GM13977 (cell line): Measurements from ENCODE around the gene RNFT2.

Experiments used
- DNase-seq: peaks from one replicate; pipeline ENCODE4 v3.0.0; 2012; ENCODE audit warnings: low spot score
- CTCF ChIP-seq: IDR thresholded peaks from 2 replicates; pipeline ENCODE4 v1.5.1; 2012; ENCODE audit warnings: mild to moderate bottlenecking, control low read depth; ENCODE audit not compliant: insufficient read depth; ENCODE audit errors: extremely low read depth, missing control alignments
- in situ Hi-C: fragments of 300-500 bp; cut with MboI; formaldehyde crosslinking; loops from one replicate; pipeline ENCODE4 v1.12.0; 2022; ENCODE audit warnings: low sequenced_read_pairs, low pct_unique_long_range_greater_than_20kb, mixed read lengths, inconsistent platforms; ENCODE audit not compliant: unreplicated experiment

Gene RNFT2

DNA sequence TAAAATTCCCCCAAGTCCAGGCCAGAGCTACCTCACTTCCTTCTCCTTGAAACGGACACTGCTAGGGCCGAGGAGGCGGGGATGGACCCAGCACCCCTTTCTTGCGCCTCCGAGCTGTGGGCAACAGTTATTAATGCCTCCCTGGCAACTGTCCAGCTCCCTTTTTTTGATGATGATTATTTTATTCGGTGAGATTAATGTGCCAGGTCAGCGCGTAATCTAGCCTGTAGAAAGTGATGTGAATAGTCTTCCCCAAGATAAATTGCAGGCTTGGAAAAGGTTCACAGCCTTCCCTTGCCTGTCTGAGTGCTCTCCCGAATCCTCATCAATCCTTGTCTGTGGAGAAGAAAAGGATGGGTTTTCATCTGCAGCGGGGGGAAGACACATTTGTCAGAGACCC lies 54.3 kb downstream of the RNFT2 start:
- no peak for DNase-seq
- no peak for TF ChIP-seq CTCF
- in situ Hi-C loops, result no loop called here

DNA sequence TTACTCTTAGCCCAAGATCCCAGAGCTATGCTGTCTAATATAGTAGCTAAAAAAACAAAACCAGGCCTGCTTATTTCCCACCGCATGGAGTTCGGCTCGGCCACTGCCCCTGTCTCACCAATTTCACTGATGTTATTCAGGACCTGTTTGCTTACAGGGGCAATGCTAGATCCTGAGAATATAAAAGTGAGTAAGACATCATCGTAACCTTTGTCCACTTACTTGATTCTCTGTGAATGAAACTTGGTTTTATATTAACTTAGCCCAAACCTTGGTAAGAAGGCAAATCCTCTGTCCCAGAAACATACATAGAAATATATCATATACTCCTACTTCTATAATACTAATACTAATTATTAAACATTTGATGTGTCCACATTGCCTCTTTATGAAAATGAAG lies 56.6 kb downstream of the RNFT2 start:
- in situ Hi-C loops, result no loop called here
- no peak for TF ChIP-seq CTCF
- no peak for DNase-seq

- no peak for DNase-seq
- in situ Hi-C loops, result no loop called here
- TF ChIP-seq CTCF, result no peak
These were observed 59.8 kb downstream of the RNFT2 start for GRCh38 chr12:116797885-116798284.

DNA sequence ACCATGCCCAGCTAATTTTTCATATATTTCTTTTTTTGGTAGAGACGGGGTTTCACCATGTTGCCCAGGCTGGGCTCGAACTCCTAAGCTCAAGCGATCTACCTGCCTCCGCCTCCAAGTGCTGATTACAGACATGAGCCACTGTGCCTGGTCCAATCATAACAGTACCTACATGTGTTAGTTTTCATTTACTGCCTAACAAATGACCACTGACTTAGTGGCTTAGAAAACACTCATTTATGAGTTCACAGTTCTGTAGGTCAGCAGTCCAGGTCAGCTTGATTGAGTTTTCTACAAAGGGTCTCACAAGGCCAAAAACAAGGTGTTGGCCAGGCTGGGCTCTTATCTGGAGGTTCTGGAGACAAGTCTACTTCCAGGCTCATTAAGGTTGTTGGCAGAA lies 60.6 kb downstream of the RNFT2 start:
- DNase-seq, result no peak
- in situ Hi-C loops, result no loop called here
- TF ChIP-seq CTCF, result no peak

GRCh38 chr12:116799955-116800354 lies 61.8 kb downstream of the RNFT2 start:
- in situ Hi-C loops, result no loop called here
- TF ChIP-seq CTCF, result peak; percentile 2
- no peak for DNase-seq

- in situ Hi-C loops, result no loop called here
- no peak for DNase-seq
- no peak for TF ChIP-seq CTCF
These were observed 62.8 kb downstream of the RNFT2 start for GRCh38 chr12:116800918-116801317.

DNA sequence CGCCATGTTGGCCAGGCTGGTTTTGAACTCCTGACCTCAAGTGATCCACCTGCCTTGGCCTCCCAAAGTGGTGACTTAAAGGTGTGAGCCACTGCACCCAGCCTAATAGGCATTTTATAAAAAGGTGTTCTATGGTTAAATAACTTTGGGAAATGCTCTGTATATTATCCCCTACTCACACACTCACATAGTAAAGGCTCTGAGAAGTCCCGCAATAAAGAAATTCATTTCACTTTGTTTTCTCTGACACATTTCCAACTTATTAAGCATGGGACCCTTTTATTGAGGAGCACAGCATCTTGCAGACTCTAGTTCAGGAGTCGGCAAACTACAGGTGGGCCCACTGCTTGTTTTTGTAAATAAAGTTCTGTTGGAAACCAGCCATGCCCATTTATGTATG lies 63.9 kb downstream of the RNFT2 start:
- no peak for DNase-seq
- no peak for TF ChIP-seq CTCF
- in situ Hi-C loops, result no loop called here
